HL-60 (cell line): Measurements from ENCODE around the gene MAMDC2.

Source experiments
- DNase-seq, 2 experiments: peaks; one replicate each; pipeline ENCODE4 v3.0.0-alpha.2; 2010 to 2020; ENCODE audit warnings: low read depth in 1 of 2, low spot score in 1 of 2
- H3K27ac ChIP-seq: fragments of 250-450 bp; sonication (Bioruptor Pico); replicated peaks from 2 replicates; pipeline ENCODE4 v1.5.1; 2020; ENCODE audit warnings: mild to moderate bottlenecking, moderate library complexity
- H3K27me3 ChIP-seq: fragments of 250-450 bp; sonication (Bioruptor Pico); 2 replicates; pipeline ENCODE4 v1.5.1; 2021; ENCODE audit warnings: mild to moderate bottlenecking, moderate library complexity; ENCODE audit not compliant: insufficient read depth, poor library complexity, severe bottlenecking
- H3K4me3 ChIP-seq: replicated peaks from 2 replicates; pipeline ENCODE4 v1.5.1; 2011; ENCODE audit warnings: mild to moderate bottlenecking, control low read depth, low read length; ENCODE audit not compliant: insufficient read depth
- GABPA ChIP-seq: IDR thresholded peaks from 2 replicates; pipeline ENCODE4 v1.6.1; 2012; ENCODE audit warnings: low read depth
- POLR2AphosphoS5 ChIP-seq: IDR thresholded peaks from 2 replicates; pipeline ENCODE4 v1.6.1; 2012; ENCODE audit warnings: low read depth
- SPI1 ChIP-seq: IDR thresholded peaks from 2 replicates; pipeline ENCODE4 v1.6.1; 2012; ENCODE audit warnings: low read depth, mild to moderate bottlenecking, borderline replicate concordance
- TF ChIP-seq, protein P1 (sequence below): IDR thresholded peaks from one replicate; pipeline ENCODE4 v1.5.1; 2011; ENCODE audit warnings: low read length, control low read depth, inconsistent platforms; ENCODE audit not compliant: insufficient read depth
- TF ChIP-seq, protein P2 (sequence below): IDR thresholded peaks from 2 replicates; pipeline ENCODE4 v1.6.1; 2012; ENCODE audit warnings: low read depth; ENCODE audit not compliant: insufficient replicate concordance

MAMDC2 gene

GRCh38 chr9:70056211-70056944, 12.7 kb downstream of the MAMDC2 start:
- TF ChIP-seq, protein P1, sequence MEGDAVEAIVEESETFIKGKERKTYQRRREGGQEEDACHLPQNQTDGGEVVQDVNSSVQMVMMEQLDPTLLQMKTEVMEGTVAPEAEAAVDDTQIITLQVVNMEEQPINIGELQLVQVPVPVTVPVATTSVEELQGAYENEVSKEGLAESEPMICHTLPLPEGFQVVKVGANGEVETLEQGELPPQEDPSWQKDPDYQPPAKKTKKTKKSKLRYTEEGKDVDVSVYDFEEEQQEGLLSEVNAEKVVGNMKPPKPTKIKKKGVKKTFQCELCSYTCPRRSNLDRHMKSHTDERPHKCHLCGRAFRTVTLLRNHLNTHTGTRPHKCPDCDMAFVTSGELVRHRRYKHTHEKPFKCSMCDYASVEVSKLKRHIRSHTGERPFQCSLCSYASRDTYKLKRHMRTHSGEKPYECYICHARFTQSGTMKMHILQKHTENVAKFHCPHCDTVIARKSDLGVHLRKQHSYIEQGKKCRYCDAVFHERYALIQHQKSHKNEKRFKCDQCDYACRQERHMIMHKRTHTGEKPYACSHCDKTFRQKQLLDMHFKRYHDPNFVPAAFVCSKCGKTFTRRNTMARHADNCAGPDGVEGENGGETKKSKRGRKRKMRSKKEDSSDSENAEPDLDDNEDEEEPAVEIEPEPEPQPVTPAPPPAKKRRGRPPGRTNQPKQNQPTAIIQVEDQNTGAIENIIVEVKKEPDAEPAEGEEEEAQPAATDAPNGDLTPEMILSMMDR = no peak
- TF ChIP-seq SPI1 (no peak), GABPA (no peak), POLR2AphosphoS5 (no peak)
- TF ChIP-seq, protein P2, sequence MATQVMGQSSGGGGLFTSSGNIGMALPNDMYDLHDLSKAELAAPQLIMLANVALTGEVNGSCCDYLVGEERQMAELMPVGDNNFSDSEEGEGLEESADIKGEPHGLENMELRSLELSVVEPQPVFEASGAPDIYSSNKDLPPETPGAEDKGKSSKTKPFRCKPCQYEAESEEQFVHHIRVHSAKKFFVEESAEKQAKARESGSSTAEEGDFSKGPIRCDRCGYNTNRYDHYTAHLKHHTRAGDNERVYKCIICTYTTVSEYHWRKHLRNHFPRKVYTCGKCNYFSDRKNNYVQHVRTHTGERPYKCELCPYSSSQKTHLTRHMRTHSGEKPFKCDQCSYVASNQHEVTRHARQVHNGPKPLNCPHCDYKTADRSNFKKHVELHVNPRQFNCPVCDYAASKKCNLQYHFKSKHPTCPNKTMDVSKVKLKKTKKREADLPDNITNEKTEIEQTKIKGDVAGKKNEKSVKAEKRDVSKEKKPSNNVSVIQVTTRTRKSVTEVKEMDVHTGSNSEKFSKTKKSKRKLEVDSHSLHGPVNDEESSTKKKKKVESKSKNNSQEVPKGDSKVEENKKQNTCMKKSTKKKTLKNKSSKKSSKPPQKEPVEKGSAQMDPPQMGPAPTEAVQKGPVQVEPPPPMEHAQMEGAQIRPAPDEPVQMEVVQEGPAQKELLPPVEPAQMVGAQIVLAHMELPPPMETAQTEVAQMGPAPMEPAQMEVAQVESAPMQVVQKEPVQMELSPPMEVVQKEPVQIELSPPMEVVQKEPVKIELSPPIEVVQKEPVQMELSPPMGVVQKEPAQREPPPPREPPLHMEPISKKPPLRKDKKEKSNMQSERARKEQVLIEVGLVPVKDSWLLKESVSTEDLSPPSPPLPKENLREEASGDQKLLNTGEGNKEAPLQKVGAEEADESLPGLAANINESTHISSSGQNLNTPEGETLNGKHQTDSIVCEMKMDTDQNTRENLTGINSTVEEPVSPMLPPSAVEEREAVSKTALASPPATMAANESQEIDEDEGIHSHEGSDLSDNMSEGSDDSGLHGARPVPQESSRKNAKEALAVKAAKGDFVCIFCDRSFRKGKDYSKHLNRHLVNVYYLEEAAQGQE = no peak
- Histone ChIP-seq H3K27me3 (no peaks in the 10 kb centered on the region), H3K4me3 (no peak overlapping the region), H3K27ac (no peak overlapping the region)
- no peak for DNase-seq

- H3K27me3 ChIP-seq = no peaks in the 10 kb centered on the region
- H3K4me3 ChIP-seq = no peak overlapping the region
- TF ChIP-seq, protein P2 = no peak
- TF ChIP-seq, protein P1 = no peak
- no peak for TF ChIP-seq GABPA
- TF ChIP-seq SPI1 = no peak
- TF ChIP-seq POLR2AphosphoS5 = no peak
- H3K27ac ChIP-seq = no peak overlapping the region
- DNase-seq = no peak
Measured at GRCh38 chr9:70058569-70059116, 15.0 kb downstream of the MAMDC2 start.

GRCh38 chr9:70060148-70060882, 16.7 kb downstream of the MAMDC2 start:
- no peak overlapping the region for H3K27ac ChIP-seq
- no peak for TF ChIP-seq POLR2AphosphoS5
- TF ChIP-seq, protein P1 = no peak
- no peak for TF ChIP-seq GABPA
- no peak for TF ChIP-seq SPI1
- TF ChIP-seq, protein P2 = no peak
- no peak for DNase-seq
- no peak overlapping the region for H3K4me3 ChIP-seq
- no peaks in the 10 kb centered on the region for H3K27me3 ChIP-seq
